ENCODE data around the gene GCN1. TPM values are rescaled to one million over a fixed set of nuclear protein-coding genes. Genes with fewer than 3 reads are reported as not detected.

The GCN1 gene
- polyA plus RNA-seq, 1 donor (not counting 4 experiments of a cell fraction or from before 2014, with no cell fraction given), result 34.1 TPM

GRCh38 chr12:120091371-120092090 lies 103.0 kb downstream of the GCN1 start:
- Histone ChIP-seq H3K4me3 (ENCODE audit: control insufficient read depth in 2 of 3, extremely low read depth in 1 of 3, insufficient read depth in 2 of 3, low read depth in 1 of 3, low read length in 3 of 3) (no peak overlapping the region), H3K36me3 (ENCODE audit: control insufficient read depth in 2 of 2, extremely low read depth in 1 of 2, insufficient read depth in 2 of 2, low read length in 2 of 2) (peaks cover 12 to 21% of the 10 kb centered on the region in 2 experiments), H3K27me3 (ENCODE audit: control insufficient read depth, extremely low read depth, insufficient read depth, low read length) (no peaks in the 10 kb centered on the region), H3K27ac (ENCODE audit: control insufficient read depth, insufficient read depth, low read length) (no peak overlapping the region), H3K79me2 (ENCODE audit: control insufficient read depth, insufficient read depth, low read length) (no peaks in the 10 kb centered on the region), H3K9me1 (ENCODE audit: control insufficient read depth, extremely low read depth, insufficient read depth, low read length) (no peaks in the 10 kb centered on the region), H3K4me1 (ENCODE audit: control insufficient read depth, extremely low read depth, insufficient read depth, low read length) (peaks cover 9% of the 10 kb centered on the region), H2AFZ (ENCODE audit: control insufficient read depth, low read length) (no peak overlapping the region), H3K9ac (ENCODE audit: control insufficient read depth, extremely low read depth, insufficient read depth, low read length) (no peak overlapping the region), H4K20me1 (ENCODE audit: control insufficient read depth, extremely low read depth, insufficient read depth, low read length) (peaks cover 3% of the 10 kb centered on the region), H3K9me3 (ENCODE audit: control insufficient read depth, low read depth, low read length) (no peaks in the 10 kb centered on the region), H3K4me2 (ENCODE audit: control insufficient read depth, extremely low read depth, insufficient read depth, low read depth, low read length) (no peak overlapping the region)
- TF ChIP-seq CTCF (optimal IDR thresholded peaks at IDR 0.05 in 1 of 3, IDR thresholded peaks at IDR 0.05 in 1 of 3, conservative IDR thresholded peaks at IDR 0.05 in 1 of 3; ENCODE audit: extremely low read depth in 1 of 3, insufficient read depth in 2 of 3, low read length in 3 of 3) (no peak), EZH2 (IDR thresholded peaks at IDR 0.05; ENCODE audit: low read length) (no peak)
- dilution Hi-C loops (cut with MboI; ENCODE audit: extremely low pct_ligation_motif_present, low sequenced_read_pairs), result no loop called here
- DNase-seq (ENCODE audit: low read depth, low spot score), result no peak
- FAIRE-seq, result no peak

GRCh38 chr12:120090626-120091295 lies 103.8 kb downstream of the GCN1 start:
- H3K9me1 ChIP-seq (ENCODE audit: control insufficient read depth, extremely low read depth, insufficient read depth, low read length), result no peaks in the 10 kb centered on the region
- no peaks in the 10 kb centered on the region for H3K79me2 ChIP-seq (ENCODE audit: control insufficient read depth, insufficient read depth, low read length)
- peaks cover 8 to 15% of the 10 kb centered on the region in 2 experiments for H3K36me3 ChIP-seq (ENCODE audit: control insufficient read depth in 2 of 2, extremely low read depth in 1 of 2, insufficient read depth in 2 of 2, low read length in 2 of 2)
- H3K27ac ChIP-seq (ENCODE audit: control insufficient read depth, insufficient read depth, low read length), result no peak overlapping the region
- TF ChIP-seq EZH2 (IDR thresholded peaks at IDR 0.05; ENCODE audit: low read length), result no peak
- no peak for TF ChIP-seq CTCF (optimal IDR thresholded peaks at IDR 0.05 in 1 of 3, IDR thresholded peaks at IDR 0.05 in 1 of 3, conservative IDR thresholded peaks at IDR 0.05 in 1 of 3; ENCODE audit: extremely low read depth in 1 of 3, insufficient read depth in 2 of 3, low read length in 3 of 3)
- peaks cover 3% of the 10 kb centered on the region for H4K20me1 ChIP-seq (ENCODE audit: control insufficient read depth, extremely low read depth, insufficient read depth, low read length)
- DNase-seq (ENCODE audit: low read depth, low spot score) (no peak), FAIRE-seq (no peak)
- no peaks in the 10 kb centered on the region for H3K27me3 ChIP-seq (ENCODE audit: control insufficient read depth, extremely low read depth, insufficient read depth, low read length)
- H3K9me3 ChIP-seq (ENCODE audit: control insufficient read depth, low read depth, low read length), result no peaks in the 10 kb centered on the region
- H3K9ac ChIP-seq (ENCODE audit: control insufficient read depth, extremely low read depth, insufficient read depth, low read length), result no peak overlapping the region
- no peak overlapping the region for H3K4me2 ChIP-seq (ENCODE audit: control insufficient read depth, extremely low read depth, insufficient read depth, low read depth, low read length)
- peaks cover 16% of the 10 kb centered on the region for H3K4me1 ChIP-seq (ENCODE audit: control insufficient read depth, extremely low read depth, insufficient read depth, low read length)
- no peak overlapping the region for H2AFZ ChIP-seq (ENCODE audit: control insufficient read depth, low read length)
- dilution Hi-C loops (cut with MboI; ENCODE audit: extremely low pct_ligation_motif_present, low sequenced_read_pairs), result no loop called here
- no peak overlapping the region for H3K4me3 ChIP-seq (ENCODE audit: control insufficient read depth in 2 of 3, extremely low read depth in 1 of 3, insufficient read depth in 2 of 3, low read depth in 1 of 3, low read length in 3 of 3)
